GM23248 (cell line): ENCODE data around the gene TXNRD1.

Experiments used
- EZH2 ChIP-seq: fragments of 200-600 bp; sonication (generic); IDR thresholded peaks from 2 replicates; pipeline ENCODE4 v1.6.1; 2018; ENCODE audit warnings: antibody characterized with exemption, mild to moderate bottlenecking; ENCODE audit not compliant: insufficient read depth, poor library complexity, severe bottlenecking
- EZH2phosphoT487 ChIP-seq: fragments of 200-600 bp; sonication (generic); IDR thresholded peaks from 2 replicates; pipeline ENCODE4 v1.6.1; 2018; ENCODE audit warnings: antibody characterized with exemption, moderate library complexity, mild to moderate bottlenecking, low read depth; ENCODE audit not compliant: insufficient read depth

- TF ChIP-seq EZH2 (no peak), EZH2phosphoT487 (no peak)
Measured at GRCh38 chr12:104242546-104243206, 27.1 kb downstream of the TXNRD1 start.
